Daoy (cell line): ENCODE measurements around the gene ZIC1. TPM values are rescaled to one million over a fixed set of nuclear protein-coding genes. Genes with fewer than 3 reads are reported as not detected.
A peak's percentile ranks its signal among the peaks of the same experiment; 100 is the strongest.

Experiments used
- DNase-seq: peaks from one replicate; pipeline ENCODE4 v3.0.0-alpha.2; 2015; ENCODE audit warnings: low read depth
- total RNA-seq: library from RNA; depleted of rRNA; stranded (reverse); fragments of >200 nt; shearing (Covaris generic); gene quantifications from 2 replicates; pipeline ENCODE4 v1.2.3, GENCODE V29; 2014; rRNA removed

Gene ZIC1
- total RNA-seq, 1 experiment from 2014 or later: 10.3 TPM

DNA sequence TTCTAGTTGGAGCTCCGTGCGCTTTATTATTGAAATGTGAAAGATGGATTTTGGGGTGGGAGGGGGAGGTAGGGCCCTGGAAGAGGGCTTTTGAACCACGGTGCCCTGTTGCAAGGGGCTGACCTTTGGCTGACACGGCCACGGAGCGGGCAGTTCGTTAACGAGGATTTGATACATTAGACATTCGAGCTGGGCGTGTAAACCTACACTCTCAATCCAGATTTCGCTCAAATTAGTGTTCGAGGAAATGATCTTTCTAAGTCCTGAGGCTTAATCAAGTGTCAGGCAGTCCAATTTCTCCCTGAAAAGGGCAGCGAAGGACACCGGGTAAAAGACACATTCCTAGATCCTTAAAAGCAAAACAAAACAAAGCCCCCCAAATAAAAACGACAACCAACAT is 13.0 kb downstream of the ZIC1 start:
- no peak for DNase-seq

DNA sequence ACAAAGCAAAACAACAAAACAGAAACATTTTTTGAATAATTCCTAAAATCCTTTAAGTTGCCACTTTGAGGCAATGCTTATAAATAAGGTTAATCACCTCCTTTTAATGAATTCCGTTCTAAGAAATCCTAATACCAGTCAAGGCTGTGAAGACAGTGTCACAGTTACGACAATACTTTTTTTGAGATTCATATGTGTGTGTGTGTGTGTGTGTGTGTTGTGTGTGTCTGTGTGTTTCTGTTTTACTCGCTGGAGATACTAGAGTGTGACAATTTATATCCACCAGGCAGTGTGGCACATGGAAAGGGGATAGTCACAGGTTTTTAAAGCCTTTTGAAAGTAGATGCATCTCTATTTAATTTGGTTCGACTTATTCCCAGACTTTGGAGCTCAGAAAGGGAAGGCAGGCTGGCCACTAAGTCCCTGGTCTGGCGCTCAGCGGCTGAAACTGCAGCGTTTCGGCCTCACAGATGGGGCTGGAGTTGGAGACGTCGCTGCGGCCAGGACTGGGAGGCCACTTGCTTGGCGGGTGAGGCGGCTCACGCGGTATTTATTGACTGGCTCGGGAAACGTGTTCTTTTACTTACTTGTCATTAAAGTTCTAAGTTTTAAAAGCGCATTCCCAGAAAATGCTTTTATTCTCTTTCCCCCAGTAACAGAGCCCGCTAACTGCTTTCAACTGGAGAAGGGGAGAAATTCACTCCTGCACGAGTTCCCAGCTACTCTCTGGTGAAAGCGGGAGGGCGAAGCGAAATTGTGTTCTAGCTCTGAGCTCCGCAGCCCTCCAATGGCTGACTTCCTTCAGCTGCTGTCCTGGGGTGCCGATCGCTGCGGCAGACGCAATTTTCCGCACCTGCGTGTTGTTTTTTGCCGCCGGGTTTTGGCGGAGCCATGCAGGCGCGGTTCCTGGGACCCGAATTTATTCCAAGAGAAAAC is 13.7 kb downstream of the ZIC1 start:
- DNase-seq: peak; percentile 32

DNA sequence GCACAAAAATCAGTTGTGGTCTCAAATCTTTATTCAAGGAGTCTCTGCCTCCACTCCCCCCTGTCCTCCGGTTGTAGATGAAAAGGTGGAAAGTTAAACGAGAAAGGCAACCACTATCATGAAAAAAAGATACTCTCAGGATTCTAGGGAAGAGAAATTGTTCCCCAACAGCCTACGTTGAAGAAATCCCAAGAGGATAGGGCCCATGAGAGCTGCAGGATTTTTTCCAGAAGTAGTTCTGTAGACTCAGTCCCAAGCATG is 14.3 kb downstream of the ZIC1 start:
- no peak for DNase-seq

DNA sequence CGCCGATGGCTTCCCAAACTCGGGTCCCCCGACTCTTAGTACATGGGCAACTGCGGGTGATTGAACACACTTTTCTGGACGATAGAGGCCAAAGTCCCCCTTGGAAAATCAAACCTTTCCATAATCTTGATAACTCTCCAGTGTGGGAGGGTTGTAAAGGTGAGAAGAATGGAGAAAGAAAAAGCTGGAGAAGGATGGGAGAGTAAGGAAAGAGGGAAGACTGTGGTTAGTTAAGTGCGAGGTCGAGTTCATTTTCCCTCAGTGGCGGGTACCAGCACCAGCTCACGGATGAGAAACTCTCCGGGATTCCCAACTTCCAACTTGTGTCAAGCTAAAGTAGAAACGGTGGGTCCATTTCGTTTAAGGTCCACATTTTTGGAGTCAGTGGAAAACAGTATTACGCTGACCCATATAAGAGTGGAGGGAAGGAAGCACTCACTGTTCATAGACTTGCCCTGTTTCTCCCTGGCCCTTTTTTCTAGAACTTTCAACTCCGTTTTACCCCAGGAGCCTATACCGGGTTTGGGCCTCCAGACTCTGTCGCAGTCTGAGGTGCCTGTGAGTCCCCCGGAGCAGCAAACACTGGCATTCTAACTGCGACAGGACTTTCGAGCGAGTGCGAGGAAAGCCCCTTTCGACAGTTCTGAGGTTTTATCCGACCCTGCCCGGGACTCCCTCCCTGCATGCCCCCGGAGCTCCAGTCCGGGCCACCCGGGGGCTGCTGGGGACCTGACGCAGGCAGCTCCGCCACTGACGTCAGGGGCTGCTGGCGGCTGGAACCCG is 14.8 kb downstream of the ZIC1 start:
- no peak for DNase-seq

DNA sequence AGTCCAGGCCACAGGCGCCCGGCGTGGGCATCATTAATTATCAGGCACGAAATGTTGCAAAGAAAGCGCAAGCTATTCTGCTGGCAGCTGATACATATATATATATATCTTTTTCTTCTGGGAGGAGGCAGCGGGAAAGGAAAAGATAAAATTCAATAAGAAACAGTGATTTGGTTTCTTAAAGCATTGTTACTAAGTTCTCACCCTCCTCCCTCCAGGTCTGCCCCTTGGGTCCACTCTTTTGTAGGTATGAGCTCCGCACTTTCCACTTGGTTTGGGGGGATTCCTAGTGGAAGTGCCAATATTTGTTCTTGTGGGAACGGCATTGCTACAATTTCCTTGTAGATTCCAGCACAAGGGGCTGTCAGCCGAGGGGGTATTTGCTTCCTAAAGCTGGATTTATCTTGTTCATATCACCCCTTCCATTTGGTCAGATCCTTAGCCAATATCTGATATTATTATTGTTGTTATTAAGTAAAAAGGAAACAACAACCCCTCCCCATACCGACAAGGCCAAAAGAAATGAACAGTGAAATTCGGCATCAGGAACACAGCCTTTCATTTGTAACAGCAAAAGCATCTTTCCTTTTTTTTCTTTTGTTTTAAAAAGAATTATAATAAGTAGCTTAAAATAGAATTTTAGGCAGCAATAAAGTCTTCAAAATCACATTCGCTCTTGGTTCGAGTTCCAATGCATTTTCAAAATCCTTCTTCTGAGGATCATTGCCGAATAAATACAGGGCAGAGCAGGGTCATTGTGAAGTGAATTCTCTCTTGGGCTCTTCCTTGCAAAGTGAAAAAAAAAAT is 15.6 kb downstream of the ZIC1 start:
- no peak for DNase-seq

DNA sequence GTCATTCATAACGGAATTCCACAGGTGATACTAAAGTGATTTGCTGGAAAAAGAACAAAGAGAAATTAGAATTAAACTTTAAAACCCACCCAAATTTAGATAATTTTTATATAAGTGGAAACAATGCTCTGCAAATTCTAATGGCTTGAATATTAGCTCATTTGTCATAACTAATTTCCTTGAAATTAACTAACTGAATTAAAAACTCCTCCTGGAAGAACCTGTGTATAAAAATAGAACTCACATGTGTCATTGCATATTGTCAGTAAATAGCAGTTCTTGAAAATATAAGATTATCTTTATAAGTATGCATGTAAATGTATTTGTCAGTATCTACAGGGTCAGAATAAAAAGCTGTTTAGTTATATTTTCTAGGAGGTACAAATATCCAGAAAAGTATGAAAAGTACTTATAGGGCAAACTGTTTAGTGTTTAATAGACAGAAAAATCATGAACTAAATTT is 16.3 kb downstream of the ZIC1 start:
- no peak for DNase-seq

DNA sequence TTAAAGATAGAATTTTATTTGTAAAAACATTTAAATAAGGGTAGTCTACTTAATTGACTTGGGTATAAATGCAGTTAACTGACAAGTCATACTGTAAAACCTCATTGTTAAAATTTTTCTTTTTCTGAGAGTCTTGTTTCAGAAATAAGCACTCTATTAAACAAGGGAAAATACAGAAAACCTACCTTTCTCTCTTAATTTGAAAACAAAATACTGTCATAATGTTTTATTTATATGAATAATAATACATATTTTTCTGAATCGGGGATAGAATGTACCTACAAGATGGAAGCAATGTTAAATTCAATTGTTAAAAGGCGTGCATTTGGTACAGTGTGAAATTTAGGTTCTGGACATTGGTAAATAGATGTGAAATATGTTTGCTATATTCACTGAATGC is 17.8 kb downstream of the ZIC1 start:
- DNase-seq: no peak

DNA sequence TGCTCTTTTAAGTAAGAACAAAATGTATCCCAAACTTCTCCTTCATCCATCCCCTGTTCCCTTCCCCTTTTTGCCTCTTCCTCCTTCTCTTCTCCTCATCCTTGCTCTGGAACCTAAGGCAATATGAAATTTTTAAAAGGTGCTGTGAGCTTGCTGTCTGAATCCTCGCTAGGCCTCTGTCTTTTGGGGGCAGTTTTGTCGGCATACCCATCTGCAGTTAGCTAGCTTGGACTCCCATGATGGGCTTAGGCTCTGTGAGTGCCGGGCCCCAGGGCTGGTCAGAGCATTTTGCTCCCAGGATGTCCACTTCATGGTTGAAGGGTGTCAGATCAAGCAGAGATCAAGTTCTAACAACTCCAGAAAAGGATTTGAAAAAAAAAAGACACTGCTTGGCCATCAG is 18.6 kb downstream of the ZIC1 start:
- no peak for DNase-seq

DNA sequence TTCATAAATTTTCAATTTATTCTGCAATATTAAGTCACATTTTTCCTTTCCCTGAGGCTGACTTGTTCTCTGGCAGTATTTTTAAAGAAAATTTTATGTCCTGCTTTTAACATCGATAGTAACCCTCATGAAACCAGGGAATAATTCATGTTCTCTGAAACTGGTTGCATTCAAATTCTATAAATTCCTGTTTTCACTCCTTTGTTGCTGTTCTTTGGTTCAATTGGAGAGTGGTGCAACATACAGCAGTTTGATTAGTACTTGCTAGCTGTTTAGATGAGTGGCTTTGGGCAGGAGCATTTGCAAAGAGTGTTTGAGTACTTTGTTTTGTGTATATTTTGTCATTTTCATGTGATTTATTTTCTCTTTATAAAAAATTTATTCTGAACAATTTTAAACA is 19.2 kb downstream of the ZIC1 start:
- DNase-seq: no peak

DNA sequence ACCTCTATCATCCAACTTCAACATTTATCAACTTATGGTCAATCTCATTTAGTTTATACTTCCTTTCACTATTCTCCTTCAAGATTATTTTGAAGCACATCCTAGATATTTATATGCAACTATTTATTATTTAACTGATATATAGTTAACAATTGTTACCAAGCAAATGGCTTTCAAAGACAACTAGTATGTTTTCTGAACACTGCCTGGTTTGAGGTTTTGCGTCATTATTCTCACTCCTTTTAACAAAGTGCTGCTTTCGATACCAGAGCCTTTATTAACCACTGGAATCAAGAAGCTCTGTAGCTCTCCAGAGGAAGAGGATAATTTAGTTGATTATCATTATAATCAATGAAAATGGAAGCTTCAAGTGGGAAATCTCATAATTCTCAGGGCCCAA is 19.6 kb downstream of the ZIC1 start:
- DNase-seq: no peak

DNA sequence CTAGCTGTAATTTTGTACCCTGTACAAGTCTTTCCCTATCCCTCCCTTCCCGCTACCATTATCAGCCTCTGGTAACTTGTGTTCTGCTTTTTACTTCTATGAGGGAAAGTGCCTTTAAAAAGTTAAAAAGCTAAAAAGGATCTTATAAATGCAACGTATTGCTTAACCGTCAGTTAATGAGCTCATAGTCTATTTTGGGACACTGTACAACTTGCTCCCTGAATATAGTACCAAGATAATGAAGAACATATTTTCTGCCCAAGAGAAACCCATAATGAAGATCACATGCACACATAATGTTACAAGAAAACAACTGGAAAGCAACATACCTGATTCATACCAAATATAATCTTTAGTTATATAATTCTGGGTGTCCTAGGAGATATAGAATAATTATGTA is 22.6 kb downstream of the ZIC1 start:
- DNase-seq: no peak

DNA sequence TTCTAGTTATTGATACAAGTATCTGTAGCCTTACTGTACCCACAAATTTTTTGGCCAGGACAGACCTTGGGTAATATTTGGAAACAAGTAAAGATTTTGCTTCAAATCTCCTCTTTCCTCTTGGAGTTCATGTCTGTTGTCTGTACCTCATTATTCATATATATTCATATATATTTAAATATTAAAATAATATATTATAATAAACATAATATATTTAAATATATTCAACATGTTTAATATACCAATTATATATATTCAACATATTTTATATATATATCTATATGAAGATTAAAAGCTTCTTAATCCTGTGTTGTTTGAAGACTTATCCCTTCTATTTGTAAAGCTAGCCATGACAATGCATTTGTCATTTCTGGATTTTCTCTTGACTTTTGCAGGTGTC is 38.1 kb downstream of the ZIC1 start:
- DNase-seq: no peak

DNA sequence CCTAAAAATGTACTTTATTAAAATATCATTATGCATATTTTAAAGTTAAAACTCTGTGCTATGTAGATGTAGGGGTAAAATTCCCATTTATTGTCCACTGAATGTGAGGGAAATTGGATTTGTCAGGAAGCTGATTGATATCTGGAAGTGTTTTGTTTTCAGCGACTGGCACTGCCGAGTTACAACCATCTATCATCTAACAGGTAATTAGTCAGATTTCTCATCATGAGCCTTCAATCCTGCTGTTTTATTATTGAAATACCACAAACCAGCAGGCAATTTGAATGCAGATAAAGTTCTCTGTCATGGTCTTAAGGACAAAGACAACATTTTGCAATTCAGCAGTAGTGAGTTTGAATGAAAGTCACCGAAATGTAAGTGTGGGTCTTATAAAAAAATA is 40.5 kb downstream of the ZIC1 start:
- no peak for DNase-seq

DNA sequence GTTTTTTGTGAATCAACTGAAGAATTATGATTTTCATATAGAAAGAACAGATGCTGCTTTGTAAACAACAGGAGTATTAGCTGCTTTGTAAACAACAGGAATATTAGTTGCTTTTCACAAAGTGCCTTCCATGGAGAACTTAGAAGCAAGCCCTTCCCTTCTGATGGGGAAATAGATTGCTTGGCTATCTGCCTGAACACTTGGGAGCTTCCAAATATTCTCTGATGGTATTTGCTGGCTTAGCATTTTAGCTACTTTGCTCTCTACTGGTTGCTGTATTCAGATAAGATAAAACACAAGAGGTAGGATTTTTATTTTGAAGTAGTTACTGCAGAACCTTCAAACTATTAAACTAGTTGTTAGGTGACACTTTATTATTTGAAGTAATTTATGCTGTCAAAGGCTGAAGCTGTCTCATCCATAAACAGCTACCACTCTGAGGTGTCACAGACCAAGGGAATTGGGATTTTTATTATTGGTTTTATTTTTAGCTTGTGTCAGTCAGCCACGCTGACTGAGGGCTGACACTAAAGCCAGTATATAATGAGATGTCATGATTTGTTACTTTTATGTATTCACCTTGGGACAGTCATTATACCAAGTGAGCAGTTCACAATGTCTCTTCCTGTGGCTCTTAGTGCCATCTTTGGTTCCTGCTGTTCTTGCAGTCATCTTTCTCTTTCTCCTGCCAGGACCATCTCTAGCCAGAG is 50.0 kb downstream of the ZIC1 start:
- DNase-seq: no peak

DNA sequence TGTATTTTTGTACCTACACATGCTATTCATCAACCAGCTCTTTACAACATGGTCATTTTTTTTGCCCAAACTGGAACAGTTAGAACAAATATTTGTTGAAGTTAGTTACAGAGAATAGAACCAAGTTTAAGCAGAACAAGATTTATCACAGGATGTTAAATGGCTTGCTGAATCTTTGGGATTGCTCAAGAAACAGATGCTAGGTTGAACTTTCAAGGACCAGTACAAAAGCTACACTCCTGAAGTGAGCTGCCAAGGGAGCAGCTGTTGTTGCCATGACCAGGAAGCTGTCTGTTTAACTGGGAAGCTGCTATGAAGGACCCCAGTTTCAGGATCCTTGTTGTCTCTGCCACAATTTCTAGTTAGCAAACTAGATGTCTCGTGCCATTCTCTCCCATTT is 53.7 kb downstream of the ZIC1 start:
- DNase-seq: no peak

Other genes with a start within 250 kb of the ZIC1 start
- 0.17 TPM in 1 of 2 replicates, not detected in the other for gene ZIC4, start 2.8 kb upstream of the ZIC1 start, total RNA-seq